ENCODE results near the gene GNLY.
"Not testable (repeated sequence)": the region's sequence is repeated elsewhere in the genome, so short reads cannot be mapped to it uniquely, and the experiment has no call there.

Gene GNLY

DNA sequence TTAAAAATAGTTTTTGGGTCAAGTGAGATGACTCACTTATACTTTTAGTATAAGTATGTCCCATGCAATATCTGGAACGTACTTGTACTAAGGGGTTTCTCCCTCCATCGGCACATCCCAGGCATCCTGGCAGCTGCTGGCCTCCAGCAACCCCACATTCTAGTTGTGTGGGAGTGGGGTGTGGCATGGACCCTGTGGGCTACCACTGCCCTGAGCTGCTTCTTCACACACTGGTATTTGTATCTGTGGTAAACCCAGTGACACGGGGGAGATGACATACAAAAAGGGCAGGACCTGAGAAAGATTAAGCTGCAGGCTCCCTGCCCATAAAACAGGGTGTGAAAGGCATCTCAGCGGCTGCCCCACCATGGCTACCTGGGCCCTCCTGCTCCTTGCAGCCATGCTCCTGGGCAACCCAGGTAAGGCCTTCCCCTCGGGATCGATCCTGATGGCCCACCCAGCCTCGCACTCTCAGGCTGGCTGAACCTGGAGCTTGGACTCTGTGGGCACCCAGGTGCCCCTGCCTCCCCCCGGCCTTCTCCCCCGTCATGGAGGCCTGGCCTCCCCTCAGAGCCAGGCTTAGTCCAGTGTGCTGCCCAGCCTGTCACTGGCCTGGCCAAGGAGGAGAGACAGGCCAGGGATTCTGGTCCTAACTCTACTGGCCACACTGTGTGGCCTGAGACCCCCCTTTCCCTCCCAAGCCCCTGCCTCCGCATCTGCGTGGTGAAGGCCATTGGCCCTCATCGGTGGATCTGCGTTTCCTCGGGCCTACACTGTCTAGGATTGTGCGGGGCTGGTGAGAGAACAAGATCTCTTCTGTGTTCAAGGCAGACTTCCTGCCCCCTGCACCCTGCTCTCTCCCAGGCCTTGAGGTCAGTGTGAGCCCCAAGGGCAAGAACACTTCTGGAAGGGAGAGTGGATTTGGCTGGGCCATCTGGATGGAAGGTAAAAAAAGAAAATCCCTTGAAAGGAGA is at the start of gene GNLY:
GNLY (plus strand) TSS at position 307 of the 974 bp plus-strand sequence; CDS start at position 368, 61 bp downstream.
- no peak for DNase-seq (ENCODE audit: low read depth in 2 of 2)

DNA sequence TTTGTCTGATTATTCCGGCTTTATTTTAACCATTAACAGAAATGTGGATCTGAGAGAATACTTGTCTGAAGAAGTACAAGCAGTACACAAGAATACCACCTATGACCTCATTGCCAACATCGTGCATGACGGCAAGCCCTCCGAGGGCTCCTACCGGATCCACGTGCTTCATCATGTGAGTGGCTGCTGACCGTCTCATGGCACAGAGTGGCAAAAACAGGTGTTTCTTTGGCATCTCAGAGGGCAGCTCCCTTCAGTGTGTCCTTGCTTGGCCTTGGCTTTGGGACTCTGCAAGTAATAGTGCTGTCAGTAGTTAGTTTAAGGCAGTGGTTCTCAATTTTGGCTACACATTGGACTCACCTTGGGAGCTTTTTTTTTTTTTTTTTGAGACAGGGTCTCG is 49.2 kb upstream of the GNLY start:
- no peak for DNase-seq (ENCODE audit: low read depth in 2 of 2)

DNA sequence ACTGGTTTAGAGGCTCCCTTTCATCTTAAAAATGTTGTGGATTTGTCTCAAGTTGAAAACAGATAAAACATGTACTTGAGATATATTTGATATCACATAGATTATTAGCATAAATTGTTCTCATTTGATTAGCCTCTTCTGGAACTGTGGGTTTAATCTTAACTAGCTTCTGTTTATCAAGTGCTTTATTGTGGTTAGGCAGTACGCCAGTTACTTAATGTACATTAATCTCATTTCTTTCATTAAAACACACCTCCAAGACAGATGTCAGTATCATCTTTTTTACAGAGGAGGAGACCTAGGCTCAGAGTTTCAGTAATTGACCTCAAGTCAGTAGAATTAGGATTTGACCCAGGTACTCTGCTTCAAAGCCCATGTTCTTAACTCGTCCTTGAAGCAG is 48.0 kb upstream of the GNLY start:
- DNase-seq (ENCODE audit: low read depth in 2 of 2) = no peak

- DNase-seq (ENCODE audit: low read depth in 2 of 2) = no peak
Observed at GRCh38 chr2:85647823-85648526, 46.2 kb upstream of the GNLY start.

DNA sequence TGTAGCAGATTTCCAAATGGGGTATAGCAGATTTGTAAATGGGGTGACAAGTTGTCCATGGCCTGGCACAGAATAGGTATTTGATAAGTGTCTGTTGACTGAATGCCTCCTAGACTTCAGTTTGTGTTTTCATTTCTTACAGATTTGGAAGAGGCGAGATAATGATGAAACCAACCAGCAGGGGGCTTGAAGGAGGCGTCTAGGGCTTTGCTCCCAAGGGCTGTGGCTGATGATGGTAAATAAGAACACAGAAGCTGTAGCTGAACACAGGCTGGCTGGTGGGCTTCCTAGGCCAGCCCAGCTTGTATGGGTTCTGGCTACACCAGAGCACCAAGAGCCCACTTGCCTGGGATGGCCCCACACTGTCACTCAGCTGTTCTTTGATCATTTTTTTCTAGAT is 45.5 kb upstream of the GNLY start:
- DNase-seq (ENCODE audit: low read depth in 2 of 2) = no peak

DNA sequence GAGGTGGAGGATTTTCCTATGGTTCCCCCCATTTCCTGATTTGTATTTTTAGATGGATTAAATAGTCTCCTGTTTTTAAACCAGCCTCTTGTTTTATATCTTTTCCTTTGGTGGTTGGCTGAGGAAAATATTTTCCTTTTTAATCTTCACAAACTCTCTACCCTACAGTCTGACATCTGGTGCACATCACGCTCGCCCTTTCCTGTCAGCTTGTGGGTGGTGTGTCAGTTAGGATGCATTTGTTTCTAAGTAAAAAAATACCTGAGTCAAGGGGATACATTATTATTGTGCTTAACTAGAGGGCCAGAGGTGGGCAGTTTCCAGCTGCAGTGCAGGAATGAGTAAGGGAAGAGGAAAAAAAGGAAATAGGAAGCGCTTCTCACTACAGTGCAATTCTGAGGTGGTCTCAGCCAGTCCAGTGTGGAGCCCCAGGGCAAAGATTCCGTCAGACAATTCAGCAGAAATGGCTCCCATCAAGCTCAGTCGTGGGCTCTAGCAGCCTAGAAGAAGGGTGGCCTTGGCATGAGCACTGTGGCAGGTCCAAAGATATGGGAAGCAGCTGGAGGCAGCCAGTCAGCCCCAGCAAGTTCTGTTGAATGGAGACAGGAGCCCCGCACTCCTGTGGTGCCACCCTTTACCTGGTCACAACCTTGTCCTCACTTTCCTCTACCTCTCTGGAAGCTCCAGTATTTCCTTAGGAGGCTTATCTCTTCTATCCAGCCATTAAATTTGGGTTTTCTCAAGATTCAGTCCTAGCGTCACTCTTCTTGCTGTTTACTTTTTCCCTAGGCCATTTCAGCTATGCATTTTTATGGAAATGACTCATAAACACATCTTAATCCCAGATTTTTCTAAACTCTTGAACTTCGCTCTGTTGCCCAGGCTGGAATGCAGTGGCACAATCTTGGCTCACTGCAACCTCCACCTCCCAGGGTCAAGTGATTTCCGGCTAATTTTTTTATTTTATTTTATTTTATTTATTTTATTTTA is 44.7 kb upstream of the GNLY start:
- no peak for DNase-seq (ENCODE audit: low read depth in 2 of 2)

- no peak for DNase-seq (ENCODE audit: low read depth in 2 of 2)
Observed at GRCh38 chr2:85650456-85650855, 43.7 kb upstream of the GNLY start.

GRCh38 chr2:85651097-85651496 is 43.1 kb upstream of the GNLY start:
- no peak for DNase-seq (ENCODE audit: low read depth in 2 of 2)

DNA sequence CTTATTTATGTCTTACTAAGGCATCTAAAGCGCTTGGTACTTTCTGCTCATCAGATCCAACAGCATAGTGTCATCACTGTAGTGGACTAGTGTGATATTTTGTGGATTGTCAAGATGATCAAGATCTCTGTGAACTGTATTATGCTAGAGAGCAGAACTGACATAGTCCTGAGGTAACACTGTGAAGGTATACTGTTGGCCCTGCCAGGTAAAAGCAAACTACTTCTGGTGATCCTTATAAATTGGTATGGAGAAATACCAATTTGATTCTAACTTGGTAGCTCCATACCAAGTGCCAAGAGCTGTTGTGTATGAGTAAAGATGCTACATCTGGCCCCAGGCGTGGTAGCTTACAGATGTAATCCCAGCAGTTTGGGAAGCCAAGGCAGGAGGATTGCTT is 42.1 kb upstream of the GNLY start:
- no peak for DNase-seq (ENCODE audit: low read depth in 2 of 2)

- DNase-seq (ENCODE audit: low read depth in 2 of 2) = no peak
Observed at GRCh38 chr2:85653996-85654395, 40.2 kb upstream of the GNLY start.

- DNase-seq (ENCODE audit: low read depth in 2 of 2) = no peak
Observed at GRCh38 chr2:85655961-85656417, 38.2 kb upstream of the GNLY start.

DNA sequence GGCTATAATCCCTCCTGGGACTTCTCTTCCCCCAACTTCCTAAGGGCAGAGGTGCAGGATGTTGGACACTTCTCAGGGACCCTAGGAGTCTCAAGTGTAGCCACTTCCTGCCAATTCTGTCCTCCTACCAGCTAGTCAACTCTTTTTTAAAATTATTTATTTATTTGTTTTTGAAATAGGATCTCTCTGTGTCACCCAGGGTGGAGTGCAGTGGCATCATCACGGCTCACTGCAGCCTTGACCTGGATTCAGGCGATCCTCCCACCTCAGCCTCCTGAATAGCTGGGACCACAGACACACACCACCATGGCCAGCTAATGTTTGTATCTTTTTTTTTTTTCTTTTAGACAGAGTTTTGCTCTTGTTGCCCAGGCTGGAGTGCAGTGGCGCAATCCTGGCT is 37.7 kb upstream of the GNLY start:
- no peak for DNase-seq (ENCODE audit: low read depth in 2 of 2)

- DNase-seq (ENCODE audit: low read depth in 2 of 2) = not testable (repeated sequence)
Observed at GRCh38 chr2:85657399-85657798, 36.8 kb upstream of the GNLY start.

GRCh38 chr2:85659324-85659981 is 34.7 kb upstream of the GNLY start:
- no peak for DNase-seq (ENCODE audit: low read depth in 2 of 2)

- DNase-seq (ENCODE audit: low read depth in 2 of 2) = not testable (repeated sequence)
Observed at GRCh38 chr2:85660301-85660700, 33.9 kb upstream of the GNLY start.

DNA sequence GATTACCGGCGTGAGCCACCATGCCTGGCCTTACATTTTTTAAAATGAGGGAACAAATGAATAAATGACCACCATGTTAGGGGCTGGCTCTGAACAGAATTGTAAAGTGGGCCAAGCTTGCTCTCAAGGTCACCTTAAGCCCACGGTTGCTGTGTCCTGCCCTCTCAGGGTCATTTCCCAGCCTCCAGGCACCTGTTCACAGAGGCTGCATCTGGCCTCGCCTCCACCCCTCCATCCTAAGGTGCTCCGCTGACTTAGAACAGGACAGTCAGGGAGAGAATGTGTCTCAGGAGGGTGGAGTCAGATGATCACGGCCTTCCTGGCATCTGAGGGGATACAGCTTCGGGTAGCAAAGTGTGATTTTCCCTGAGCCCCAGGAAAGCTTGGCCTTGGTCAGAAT is 33.4 kb upstream of the GNLY start:
- DNase-seq (ENCODE audit: low read depth in 2 of 2) = no peak

GRCh38 chr2:85661139-85661858 is 32.9 kb upstream of the GNLY start:
- no peak for DNase-seq (ENCODE audit: low read depth in 2 of 2)

GRCh38 chr2:85662899-85663593 is 31.1 kb upstream of the GNLY start:
- no peak for DNase-seq (ENCODE audit: low read depth in 2 of 2)
